Frontal cortex (tissue), 4 donors: Measurements from ENCODE around the gene FBXL17. TPM values are rescaled to one million over a fixed set of nuclear protein-coding genes. Genes with fewer than 3 reads are reported as not detected.
"Not testable (repeated sequence)": the region's sequence is repeated elsewhere in the genome, so short reads cannot be mapped to it uniquely, and the experiment has no call there.

Source experiments
- DNase-seq, 2 donors: peaks; one replicate each; pipeline ENCODE4 v3.0.0; 2012; ENCODE audit warnings: low spot score in 2 of 2
- FAIRE-seq: peaks from 2 replicates; lab custom pipeline; 2012; peaks lifted over from hg19 to GRCh38; lab: Jason Lieb, UNC
- total RNA-seq: library from RNA; depleted of rRNA; stranded (reverse); fragments of >200 nt; gene quantifications from one replicate; pipeline ENCODE4 v1.2.3, GENCODE V29; 2014
- donor health status: control.
- donor health status: control.
- donor health status: control.

The FBXL17 gene
- total RNA-seq, 1 donor from 2014 or later = 55.4 TPM

DNA sequence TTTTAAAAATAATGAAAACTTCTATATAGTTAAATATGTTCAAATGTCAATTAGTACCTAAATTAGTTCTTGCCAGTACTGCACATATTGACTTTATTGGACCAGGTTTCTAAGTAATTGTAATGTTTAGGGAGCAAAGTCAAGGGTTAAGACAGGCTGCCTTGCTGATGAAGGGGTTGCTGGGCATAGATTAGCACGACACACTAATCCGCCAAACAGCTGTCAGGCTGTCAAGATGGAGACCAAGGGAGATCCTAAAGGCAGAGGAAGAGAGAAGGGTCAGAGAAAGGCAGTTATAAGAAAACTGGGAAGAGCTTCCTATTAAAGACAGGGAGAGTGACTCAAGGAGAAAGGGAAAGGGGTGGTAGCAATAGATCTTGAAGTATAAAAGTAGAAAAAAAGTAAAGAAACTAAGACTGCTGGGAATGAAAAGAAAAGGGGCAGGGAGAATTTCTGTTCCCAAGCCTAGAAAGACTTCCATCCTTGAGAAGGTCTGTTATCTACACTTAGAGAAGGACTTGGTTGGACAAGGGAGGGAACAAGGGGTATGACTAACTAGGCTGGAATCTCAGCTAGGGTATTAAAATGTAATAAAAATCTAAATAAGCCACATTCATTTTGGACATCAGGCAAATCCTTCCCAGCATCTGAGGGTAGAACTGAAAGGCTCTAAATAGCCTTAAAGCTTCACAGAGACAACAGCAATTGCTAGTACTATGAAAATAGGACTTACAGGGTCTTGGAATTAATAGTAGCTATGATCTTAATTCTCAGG, 188.7 kb downstream of the FBXL17 start:
- DNase-seq = no peak
- FAIRE-seq = no peak

DNA sequence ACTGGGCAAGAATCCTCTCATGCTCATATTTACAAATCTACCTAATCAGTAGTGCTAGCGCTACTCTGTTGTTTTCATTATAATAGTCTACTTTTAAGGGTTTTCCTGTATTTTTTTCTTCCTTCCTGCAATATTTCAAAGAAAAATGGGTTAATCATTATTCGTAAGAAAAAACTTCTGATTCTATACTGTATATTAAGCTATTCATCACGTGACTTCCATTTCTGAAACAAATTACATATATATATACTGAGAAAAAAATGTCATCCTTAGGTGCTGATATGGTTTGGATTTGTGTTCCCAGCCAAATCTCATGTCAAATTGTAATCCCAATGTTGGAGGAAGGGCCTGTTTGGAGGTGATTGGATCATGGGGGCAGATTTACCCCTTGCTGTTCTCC, 197.0 kb downstream of the FBXL17 start:
- FAIRE-seq = no peak
- no peak for DNase-seq

DNA sequence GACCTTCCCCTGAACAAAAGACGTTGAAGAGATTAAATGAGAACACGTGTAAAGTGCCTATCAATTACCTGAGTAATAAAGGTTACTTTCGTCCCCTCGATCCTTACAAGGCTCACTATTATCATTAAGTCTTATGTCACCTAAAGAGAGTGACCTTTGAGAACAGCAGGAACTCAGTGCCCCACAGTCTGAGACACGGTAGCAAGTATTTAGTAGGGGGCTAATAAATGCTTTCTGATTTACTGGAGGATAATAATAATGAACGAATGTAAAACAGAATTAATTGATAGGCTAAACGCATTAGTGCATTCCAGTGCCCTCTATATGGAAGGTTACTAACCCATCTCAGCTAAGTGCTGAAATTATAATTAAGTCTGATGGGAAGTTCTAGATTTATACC, 199.9 kb downstream of the FBXL17 start:
- FAIRE-seq (no peak), DNase-seq (no peak)

DNA sequence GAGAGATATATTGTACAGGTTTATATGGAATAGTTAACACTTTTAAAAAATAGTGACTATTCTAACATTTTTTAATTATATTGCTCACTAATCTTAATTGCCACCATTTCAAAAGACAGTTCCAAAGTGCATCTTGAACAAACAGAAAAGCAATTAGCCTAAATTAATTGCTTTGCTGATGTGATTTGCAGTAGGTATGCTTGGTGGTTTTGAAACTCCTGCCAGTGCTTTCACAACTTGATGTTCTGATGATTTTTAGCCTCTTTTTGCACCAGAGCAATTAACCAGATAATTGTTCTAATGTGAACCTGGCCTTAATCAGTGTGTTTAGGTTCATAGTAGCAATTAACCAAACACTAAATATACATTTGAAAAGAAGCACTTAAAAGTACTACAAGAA, 207.6 kb downstream of the FBXL17 start:
- FAIRE-seq (no peak), DNase-seq (no peak)

DNA sequence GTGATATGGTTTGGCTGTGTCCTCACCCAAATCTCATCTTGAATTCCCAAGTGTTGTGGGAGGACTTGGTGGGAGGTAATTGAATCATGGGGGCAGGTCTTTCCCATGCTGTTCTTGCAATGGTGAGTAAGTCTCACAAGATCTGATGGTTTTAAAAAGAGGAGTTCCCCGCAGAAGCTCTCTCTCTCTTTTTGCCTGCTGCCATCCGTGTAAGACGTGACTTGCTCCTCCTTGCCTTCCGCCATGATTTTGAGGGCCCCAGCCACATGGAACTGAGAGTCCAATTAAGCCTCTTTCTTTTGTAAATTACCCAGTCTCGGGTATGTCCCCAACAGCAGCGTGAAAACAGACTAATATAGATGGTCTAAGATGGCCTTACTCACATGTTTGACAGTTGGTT, 210.1 kb downstream of the FBXL17 start:
- DNase-seq = no peak
- no peak for FAIRE-seq

DNA sequence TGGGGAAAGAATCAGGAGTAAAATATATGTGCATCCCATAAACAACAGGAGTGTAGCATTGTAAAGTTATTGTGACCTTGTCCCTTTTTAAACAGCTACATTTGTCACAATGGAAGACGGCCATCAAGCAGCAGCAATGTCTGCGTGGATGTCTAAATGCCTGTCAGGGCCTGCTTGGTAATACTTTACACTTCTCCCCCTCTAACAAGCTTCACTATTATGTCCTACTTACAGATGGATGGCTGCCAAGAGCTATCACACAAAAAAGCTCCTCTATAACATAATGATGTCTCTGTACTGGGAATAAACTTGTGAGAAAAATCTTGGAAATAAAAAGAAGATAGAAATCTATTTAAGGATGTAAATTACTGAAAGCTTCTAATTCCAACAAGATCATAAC, 213.0 kb downstream of the FBXL17 start:
- DNase-seq (peak in 1 of 2 donors; percentile 7), FAIRE-seq (no peak)

DNA sequence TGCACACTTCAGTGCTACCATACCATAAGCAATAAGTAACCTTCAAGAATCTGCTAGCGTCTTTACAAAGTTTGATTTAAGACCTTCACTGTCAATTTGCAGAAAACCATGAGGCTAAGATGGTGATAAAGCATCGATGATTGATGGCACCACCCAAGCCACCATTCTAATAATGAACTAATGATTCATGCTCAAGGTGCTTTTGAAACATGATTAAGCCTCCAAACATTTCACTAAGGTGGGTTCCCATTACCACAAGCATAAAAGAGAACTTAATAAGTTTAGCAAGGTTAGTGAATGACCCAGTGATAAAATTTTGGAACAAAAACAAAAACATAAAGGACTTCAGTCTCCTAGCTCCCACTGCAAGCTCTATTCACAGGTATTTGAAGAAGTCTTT, 214.7 kb downstream of the FBXL17 start:
- FAIRE-seq (no peak), DNase-seq (no peak)

DNA sequence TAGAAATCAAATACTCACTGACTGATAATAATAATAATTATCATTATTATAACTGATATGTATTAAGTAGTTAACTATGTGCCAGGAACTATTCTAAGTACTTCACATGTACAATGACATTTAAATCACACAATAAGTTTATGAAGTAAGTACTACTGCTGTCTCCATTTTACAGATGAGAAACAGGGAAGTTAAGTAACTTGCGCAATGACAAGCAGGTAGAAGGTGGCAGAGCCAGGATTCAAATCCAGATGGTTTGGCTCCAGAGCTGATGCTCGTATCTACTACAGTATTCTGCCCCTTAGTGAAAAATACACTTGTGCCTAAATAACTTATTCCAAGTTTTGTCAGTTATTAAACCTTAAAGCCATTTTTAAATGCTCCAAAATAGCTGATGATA, 217.3 kb downstream of the FBXL17 start:
- DNase-seq (no peak), FAIRE-seq (no peak)

DNA sequence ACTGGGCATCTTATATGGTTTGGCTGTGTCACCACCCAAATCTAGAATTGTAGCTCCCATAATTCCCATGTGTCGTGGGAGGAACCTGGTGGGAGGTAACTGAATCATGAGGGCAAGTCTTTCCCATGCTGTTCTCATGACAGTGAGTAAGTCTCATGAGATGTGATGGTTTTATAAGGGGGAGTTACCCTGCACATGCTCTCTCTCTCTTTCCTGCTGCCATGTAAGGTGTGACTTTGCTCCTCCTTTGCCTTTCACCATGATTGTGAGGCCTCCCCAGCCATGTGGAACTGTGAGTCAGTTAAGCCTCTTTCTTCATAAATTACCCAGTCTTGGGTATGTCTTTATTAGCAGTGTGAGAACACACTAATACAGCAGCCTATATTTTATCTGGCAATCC, 229.0 kb downstream of the FBXL17 start:
- DNase-seq, FAIRE-seq: not testable (repeated sequence)

DNA sequence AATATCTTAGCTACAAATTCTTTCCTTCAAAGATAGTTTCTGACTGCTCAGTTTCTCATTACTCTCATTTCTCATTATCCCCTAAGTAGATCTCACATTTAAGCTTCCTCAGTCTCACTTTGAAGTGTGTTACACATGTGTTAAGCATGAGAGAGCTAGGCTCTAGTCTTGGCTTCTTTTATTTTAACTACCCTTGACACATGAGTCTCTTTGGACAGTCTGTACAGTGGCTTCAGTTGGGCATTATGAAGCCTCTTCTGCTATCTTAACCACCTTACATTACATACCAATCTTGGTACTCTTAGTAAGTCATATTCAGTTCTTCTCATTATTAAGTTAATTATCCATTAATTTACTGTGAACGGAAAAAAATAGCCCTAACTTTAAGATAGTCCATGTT, 232.5 kb downstream of the FBXL17 start:
- DNase-seq (no peak), FAIRE-seq (no peak)

DNA sequence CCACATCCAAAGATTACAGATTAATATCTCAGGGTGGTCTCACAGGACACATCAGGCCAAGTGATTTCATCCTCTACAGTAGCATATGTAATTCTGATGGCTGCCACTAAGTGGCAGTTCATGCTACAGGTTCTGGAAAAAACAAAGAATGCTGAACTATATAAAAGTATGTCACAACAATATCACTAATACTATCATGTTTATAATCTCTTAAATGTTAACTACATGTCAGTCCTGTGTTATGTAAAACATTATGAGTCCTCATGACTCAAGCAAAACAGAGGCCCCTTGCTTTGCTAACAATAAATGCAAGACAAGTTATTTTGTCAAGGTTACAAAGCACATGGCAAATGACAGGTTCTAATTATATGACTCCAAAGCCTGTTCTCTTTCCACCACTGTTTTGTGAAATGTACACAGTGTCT, 233.2 kb downstream of the FBXL17 start:
- peak in 1 of 2 donors; percentile 6 for DNase-seq
- peak; percentile 33 for FAIRE-seq

DNA sequence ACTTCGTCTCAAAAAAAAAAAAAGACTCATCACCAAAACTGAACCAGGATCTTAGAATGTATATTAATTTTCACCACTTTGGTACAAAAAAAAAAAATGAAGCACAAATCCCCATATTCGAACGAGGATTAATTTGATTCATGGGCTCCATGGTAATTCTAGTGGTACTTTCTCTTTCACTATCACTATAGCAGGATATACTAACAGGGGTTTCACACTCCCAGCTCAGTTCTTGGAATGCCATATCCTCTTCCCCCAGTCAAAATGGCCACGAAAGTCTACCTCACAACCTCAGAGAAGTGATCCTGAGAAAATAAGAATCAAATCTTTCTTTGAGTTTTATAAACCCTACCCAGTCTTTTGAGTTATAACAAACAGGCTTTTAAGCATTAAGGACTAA, 235.7 kb downstream of the FBXL17 start:
- no peak for FAIRE-seq
- no peak for DNase-seq

DNA sequence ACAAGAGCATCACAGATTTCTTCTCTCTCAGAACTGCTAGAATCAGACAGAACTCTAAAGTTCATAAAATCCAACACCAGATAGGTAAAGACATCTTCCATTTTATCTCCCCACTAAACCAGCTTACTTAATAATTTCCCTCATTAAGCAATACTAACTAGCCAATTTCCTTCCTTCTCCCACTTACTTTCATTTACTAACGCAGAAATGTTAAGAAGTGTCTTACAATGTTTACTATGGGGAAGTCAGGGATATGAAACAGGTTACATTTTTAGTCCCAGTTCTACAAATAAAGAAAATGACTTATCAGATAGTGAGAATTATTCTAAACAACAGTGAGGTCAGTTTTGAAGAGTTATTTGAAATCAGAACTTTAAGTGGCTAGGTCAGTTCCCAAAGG, 236.5 kb downstream of the FBXL17 start:
- DNase-seq (no peak), FAIRE-seq (no peak)

DNA sequence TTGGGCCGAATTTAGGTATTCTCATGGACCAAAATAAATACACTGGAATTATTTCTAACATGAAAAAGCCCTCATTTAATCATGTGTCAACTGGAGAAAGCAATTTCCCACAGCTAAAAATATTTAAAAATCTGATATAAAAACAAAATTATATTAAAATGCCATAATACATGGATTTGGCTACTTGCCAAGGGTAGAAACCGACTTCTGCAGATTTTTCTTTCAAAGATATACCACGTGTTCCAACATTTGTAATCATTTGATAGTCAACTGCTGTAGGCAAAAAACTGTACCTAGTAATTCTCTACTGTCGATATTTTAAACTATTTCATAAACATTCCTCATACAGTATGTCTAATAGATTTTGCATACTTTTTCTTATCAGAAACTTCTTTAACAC, 237.6 kb downstream of the FBXL17 start:
- FAIRE-seq (no peak), DNase-seq (no peak)

DNA sequence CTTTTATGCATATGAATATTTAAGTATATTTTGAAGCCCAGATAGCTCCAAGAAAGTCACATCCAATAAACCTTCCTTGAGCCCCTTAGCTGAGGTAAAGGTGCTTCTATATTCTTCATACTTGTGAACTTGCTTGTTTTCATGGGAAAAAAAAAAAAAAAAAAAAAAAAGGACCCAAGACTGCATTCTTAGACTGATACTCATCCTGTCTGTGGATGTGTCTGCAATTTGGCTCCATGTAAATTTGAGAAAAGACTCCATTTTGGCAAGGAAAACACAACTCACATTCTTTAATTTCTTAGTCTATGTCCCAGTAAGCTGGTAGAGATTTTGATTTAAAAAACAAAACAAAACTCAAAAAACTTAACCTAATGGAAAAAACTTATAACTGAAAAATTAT, 238.3 kb downstream of the FBXL17 start:
- FAIRE-seq = no peak
- no peak for DNase-seq

DNA sequence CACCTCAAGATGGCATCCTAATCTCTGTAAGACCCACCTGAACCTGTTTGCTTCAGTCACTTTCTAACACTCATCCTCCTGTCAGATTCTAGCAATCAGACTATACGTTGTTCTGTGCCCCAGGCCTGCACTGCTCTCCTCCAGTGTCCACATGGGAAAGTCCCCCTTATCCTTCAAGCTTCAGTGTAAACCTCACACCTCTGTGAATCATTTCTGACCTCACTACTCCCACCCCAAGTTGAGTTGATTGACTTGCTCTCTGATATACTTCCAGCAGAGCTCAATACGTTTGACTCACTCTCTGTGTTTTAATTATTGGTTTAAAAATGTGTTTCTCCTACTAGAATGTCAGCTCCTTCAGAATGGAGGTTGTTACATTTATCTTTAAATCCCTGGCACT, 240.2 kb downstream of the FBXL17 start:
- FAIRE-seq = no peak
- no peak for DNase-seq

DNA sequence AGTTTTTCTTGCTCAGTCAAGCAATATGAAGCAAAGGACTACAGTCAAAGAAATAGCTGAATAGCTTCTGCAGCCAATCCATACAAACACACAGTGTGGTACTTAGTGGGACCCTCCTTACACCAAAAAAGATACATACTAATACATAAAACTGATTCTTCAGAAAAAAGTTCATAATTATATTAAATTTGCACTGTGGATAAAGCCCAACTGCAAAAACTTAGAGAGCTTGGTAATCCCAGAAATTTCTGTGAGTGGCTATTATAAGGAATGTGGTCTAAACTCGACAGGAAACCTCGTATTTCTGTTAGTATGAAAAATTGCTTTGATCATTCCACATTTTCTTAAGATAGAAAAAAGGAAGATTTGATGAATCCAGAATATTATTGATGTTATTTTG, 245.4 kb downstream of the FBXL17 start:
- FAIRE-seq (no peak), DNase-seq (no peak)

DNA sequence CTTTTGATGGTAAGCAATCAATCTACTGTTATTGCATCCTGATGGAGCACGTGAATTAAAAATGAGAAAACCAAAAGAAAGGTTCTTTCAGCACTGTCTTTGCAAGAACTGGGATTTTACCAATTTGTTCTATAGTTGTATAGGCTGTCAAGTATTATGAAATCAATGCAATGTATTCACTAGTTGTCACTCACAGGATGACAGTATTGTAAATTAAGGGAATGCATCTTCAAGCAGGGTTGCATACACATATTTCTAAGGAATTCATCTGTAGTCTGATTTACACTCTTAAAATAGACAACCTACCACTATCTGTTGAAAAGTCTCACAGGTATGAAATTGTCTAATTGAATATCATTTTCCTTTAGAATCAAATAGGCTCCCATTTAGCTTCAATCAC, 252.8 kb downstream of the FBXL17 start:
- FAIRE-seq (no peak), DNase-seq (no peak)

DNA sequence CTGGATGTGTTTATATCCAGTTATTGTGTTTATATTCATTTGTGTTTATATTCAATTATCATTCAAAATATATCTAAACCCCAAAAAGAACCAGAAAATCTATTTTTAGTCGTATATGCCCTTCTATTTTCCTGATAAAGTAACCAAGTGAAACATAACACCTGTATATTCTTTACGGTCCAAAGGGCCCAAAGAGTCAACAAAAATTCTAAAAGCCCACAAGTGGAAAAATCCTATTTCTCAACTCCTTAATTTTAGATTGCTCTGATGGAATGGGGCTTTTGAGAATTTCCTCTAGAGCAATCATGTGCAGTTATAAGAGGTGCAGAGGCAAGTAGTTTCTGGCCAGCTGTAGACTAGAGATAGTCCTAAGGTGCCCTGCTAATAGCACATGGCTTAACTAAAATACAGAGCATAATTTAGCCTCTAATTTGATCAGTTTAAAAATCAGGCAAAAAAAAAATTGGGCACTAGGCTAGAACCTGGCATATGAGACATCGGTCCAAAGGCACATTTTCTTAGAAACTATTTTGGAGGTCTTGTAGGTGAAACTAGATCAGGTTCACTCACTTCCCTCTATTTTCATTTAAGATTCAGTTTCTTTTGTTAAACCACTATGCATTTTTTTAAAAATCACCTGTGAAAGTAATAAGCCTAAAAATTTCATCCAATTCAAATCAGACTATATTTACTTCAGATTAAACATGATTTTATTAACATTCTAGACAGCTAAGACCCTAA, 256.0 kb downstream of the FBXL17 start:
- no peak for FAIRE-seq

DNA sequence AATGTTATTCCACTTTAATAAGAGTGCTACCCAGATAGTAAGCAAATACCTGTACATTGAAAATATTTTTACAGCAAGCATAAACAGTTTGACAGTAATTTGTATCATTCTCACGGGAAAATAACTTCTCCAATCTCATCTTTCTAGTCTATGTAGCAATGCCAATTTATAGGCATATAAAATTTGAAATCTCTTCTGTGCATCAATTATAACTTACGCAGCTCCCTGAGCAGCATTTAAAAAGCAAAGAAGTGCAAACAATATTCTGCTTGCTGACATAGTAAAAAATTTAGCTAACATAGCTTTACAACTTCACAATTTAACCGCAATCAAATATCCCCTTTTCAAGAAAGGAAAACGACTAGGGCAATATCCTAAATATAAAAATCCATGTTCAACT, 257.3 kb downstream of the FBXL17 start:
- FAIRE-seq (no peak), DNase-seq (no peak)

More for the DNA sequence above, 256.0 kb downstream of the FBXL17 start:
- no peak for DNase-seq

DNA sequence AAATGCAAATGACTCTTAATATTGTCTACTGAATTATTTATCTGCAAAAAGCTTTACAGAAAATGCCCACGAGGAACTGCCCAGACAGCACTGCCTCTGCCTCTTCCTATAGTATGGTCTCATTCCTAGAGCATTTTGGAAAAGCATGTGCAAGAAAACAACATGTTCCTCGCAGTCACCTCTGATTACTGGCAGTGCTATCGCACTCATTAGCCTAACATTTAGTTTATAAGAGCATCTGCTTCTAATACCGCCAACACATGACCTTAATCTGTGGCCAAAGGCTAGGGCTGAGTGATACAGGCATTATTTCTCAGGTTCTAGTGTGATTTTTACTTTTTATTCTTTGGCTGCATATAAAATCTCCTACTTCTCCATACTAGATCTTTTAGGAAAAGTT, 259.2 kb downstream of the FBXL17 start:
- no peak for FAIRE-seq
- DNase-seq = no peak
